Liver (tissue), 9 donors: Measurements from ENCODE around the gene TBC1D10A. TPM values are rescaled to one million over a fixed set of nuclear protein-coding genes. Genes with fewer than 3 reads are reported as not detected.

Experiments
- DNase-seq: peaks from one replicate; pipeline ENCODE4 v3.0.0-alpha.2; 2017; ENCODE audit warnings: low spot score
- H3K27ac ChIP-seq, 2 donors: one replicate each; pipeline ENCODE4 v1.7.0; 2013; ENCODE audit warnings: inconsistent platforms in 2 of 2, low read length in 2 of 2, control low read depth in 1 of 2, low read depth in 1 of 2, mild to moderate bottlenecking in 1 of 2
- H3K27me3 ChIP-seq, 4 donors: one replicate each; pipeline versions ENCODE4 v1.6.1 to v1.7.0; 2013; ENCODE audit warnings: low read length in 3 of 4, inconsistent platforms in 1 of 4, mild to moderate bottlenecking in 1 of 4, moderate library complexity in 1 of 4; ENCODE audit not compliant: control insufficient read depth in 4 of 4, insufficient read depth in 4 of 4
- H3K36me3 ChIP-seq, 4 donors: one replicate each; pipeline versions ENCODE4 v1.6.1 to v1.7.0; 2013; ENCODE audit warnings: low read length in 3 of 4, mild to moderate bottlenecking in 3 of 4, low read depth in 1 of 4, moderate library complexity in 1 of 4; ENCODE audit not compliant: control insufficient read depth in 4 of 4, insufficient read depth in 3 of 4
- H3K4me1 ChIP-seq, 4 donors: one replicate each; pipeline versions ENCODE4 v1.6.1 to v1.7.0; 2013; ENCODE audit warnings: low read length in 3 of 4, mild to moderate bottlenecking in 3 of 4, moderate library complexity in 1 of 4; ENCODE audit not compliant: control insufficient read depth in 4 of 4, insufficient read depth in 4 of 4
- H3K4me3 ChIP-seq, 3 donors: one replicate each; pipeline versions ENCODE4 v1.6.1 to v1.7.0; 2013; ENCODE audit warnings: low read length in 3 of 3, control low read depth in 1 of 3, low read depth in 1 of 3, mild to moderate bottlenecking in 1 of 3
- H3K9ac ChIP-seq, 2 donors: one replicate each; pipeline ENCODE4 v1.7.0; 2013; ENCODE audit warnings: low read length in 2 of 2, mild to moderate bottlenecking in 2 of 2, moderate library complexity in 2 of 2, control low read depth in 1 of 2, low read depth in 1 of 2
- H3K9me3 ChIP-seq, 4 donors: one replicate each; pipeline versions ENCODE4 v1.6.1 to v1.7.0; 2013; ENCODE audit warnings: low read length in 3 of 4; ENCODE audit not compliant: control insufficient read depth in 4 of 4
- CTCF ChIP-seq: fragments of 150-350 bp; IDR thresholded peaks from 2 replicates; pipeline ENCODE4 v1.5.1; 2017; ENCODE audit warnings: improper control_type of control experiment, low read depth, low read length; ENCODE audit not compliant: missing input control
- FOXA1 ChIP-seq: IDR thresholded peaks from 2 replicates; pipeline ENCODE4 v1.6.1; 2016; ENCODE audit warnings: antibody characterized with exemption
- FOXA2 ChIP-seq: IDR thresholded peaks from 2 replicates; pipeline ENCODE4 v1.6.1; 2016; ENCODE audit warnings: antibody characterized with exemption
- HNF4A ChIP-seq, 2 donors: conservative IDR thresholded peaks; 2 replicates each; pipeline ENCODE4 v1.6.1; 2016; ENCODE audit warnings: antibody characterized with exemption in 2 of 2, mild to moderate bottlenecking in 2 of 2
- HNF4G ChIP-seq: IDR thresholded peaks from 2 replicates; pipeline ENCODE4 v1.6.1; 2016; ENCODE audit warnings: antibody characterized with exemption
- NR2F2 ChIP-seq: IDR thresholded peaks from 2 replicates; pipeline ENCODE4 v1.6.1; 2016; ENCODE audit warnings: antibody characterized with exemption
- RAD21 ChIP-seq, 2 donors: IDR thresholded peaks; 2 replicates each; pipeline ENCODE4 v1.6.1; 2016; ENCODE audit warnings: antibody characterized with exemption in 2 of 2, mild to moderate bottlenecking in 2 of 2
- RXRA ChIP-seq, 2 donors: IDR thresholded peaks; 2 replicates each; pipeline ENCODE4 v1.6.1; 2017 to 2018; ENCODE audit warnings: antibody characterized with exemption in 2 of 2, mild to moderate bottlenecking in 1 of 2
- SP1 ChIP-seq: IDR thresholded peaks from 2 replicates; pipeline ENCODE4 v1.6.1; 2018; ENCODE audit warnings: antibody characterized with exemption, mild to moderate bottlenecking
- TAF1 ChIP-seq: conservative IDR thresholded peaks from 2 replicates; pipeline ENCODE4 v1.6.1; 2016; ENCODE audit warnings: antibody characterized with exemption, mild to moderate bottlenecking
- YY1 ChIP-seq: IDR thresholded peaks from 2 replicates; pipeline ENCODE4 v1.6.1; 2016; ENCODE audit warnings: antibody characterized with exemption, mild to moderate bottlenecking
- ZBTB33 ChIP-seq: IDR thresholded peaks from 2 replicates; pipeline ENCODE4 v1.6.1; 2016; ENCODE audit warnings: antibody characterized with exemption
- WGBS: extraction: QIAGEN DNeasy Blood & Tissue Kit; methylation state at CpG from one replicate; pipeline ENCODE4 v1.1.7; 2013; 5-methylcytosine and 5-hydroxymethylcytosine counted together
- polyA plus RNA-seq, 2 donors: library from polyadenylated mRNA; stranded (reverse) in 1 of 2; unstranded in 1 of 2; fragments of 200-250 nt in 1 of 2; fragments of >200 nt in 1 of 2; fragmentation: Nextera tagmentation in 1 of 2; extraction: Ambion mirVana in 1 of 2; gene quantifications; one replicate each; pipeline versions ENCODE4 v1.2.1 to v1.2.3, GENCODE V29; 2013 to 2015
- total RNA-seq, 2 donors: library from RNA; depleted of rRNA; stranded (reverse); fragments of >200 nt; gene quantifications; one replicate each; pipeline ENCODE4 v1.2.3, GENCODE V29; 2014
- donor health status: healthy.
- donor health status: healthy.
- donor health status: healthy.
- donor health status: healthy.
- donor health status: healthy.

TBC1D10A gene
- total and polyA plus RNA-seq, 4 donors: 3.6 to 9.2 (median 8.2) TPM

- no peaks in the 10 kb centered on the region for H3K36me3 ChIP-seq
- no peak for TF ChIP-seq FOXA1
- H3K4me3 ChIP-seq: peak overlapping the region in 2 of 3 donors; percentile 80 to 91
- H3K27ac ChIP-seq: peak overlapping the region; percentile 3 to 28
- no peak overlapping the region for H3K9ac ChIP-seq
- no peak for DNase-seq
- no peaks in the 10 kb centered on the region for H3K27me3 ChIP-seq
- 67% methylated on average over 5 of the region's 5 CpGs for WGBS
- no peaks in the 10 kb centered on the region for H3K9me3 ChIP-seq
- peaks cover 4 to 46% (median 33%) of the 10 kb centered on the region in 4 donors for H3K4me1 ChIP-seq
Observed at GRCh38 chr22:30325065-30325720, 1.5 kb downstream of the TBC1D10A start.

- peaks cover 0 to under 1% (median 0%) of the 10 kb centered on the region in 4 donors for H3K36me3 ChIP-seq
- WGBS: 52% methylated on average over 8 of the region's 8 CpGs
- no peak overlapping the region for H3K9ac ChIP-seq
- no peaks in the 10 kb centered on the region for H3K27me3 ChIP-seq
- TF ChIP-seq HNF4A (conservative IDR thresholded peaks at IDR 0.05) (peak; percentile 78 to 82), TAF1 (no peak), SP1 (peak; percentile 20), YY1 (peak; percentile 56), RXRA (IDR thresholded peaks at IDR 0.05) (peak in 1 of 2 donors; percentile 45), NR2F2 (no peak), HNF4G (no peak)
- H3K27ac ChIP-seq: peak overlapping the region in 1 of 2 donors; percentile 25
- no peaks in the 10 kb centered on the region for H3K9me3 ChIP-seq
- peaks cover 7 to 54% (median 39%) of the 10 kb centered on the region in 4 donors for H3K4me1 ChIP-seq
- DNase-seq: no peak
- H3K4me3 ChIP-seq: peak overlapping the region in 1 of 3 donors; percentile 6
Observed at GRCh38 chr22:30324014-30324730, 2.6 kb downstream of the TBC1D10A start.

GRCh38 chr22:30323246-30323645 lies 3.5 kb downstream of the TBC1D10A start:
- no peak overlapping the region for H3K27ac ChIP-seq
- H3K27me3 ChIP-seq: no peaks in the 10 kb centered on the region
- no peaks in the 10 kb centered on the region for H3K9me3 ChIP-seq
- DNase-seq: no peak
- H3K4me1 ChIP-seq: peaks cover 9 to 62% (median 45%) of the 10 kb centered on the region in 4 donors
- TF ChIP-seq RXRA (IDR thresholded peaks at IDR 0.05): no peak
- no peak for TF ChIP-seq FOXA1
- TF ChIP-seq RAD21 (IDR thresholded peaks at IDR 0.05): no peak
- no peak for TF ChIP-seq CTCF
- no peak for TF ChIP-seq YY1
- no peak for TF ChIP-seq ZBTB33
- no peak for TF ChIP-seq SP1
- TF ChIP-seq NR2F2: no peak
- TF ChIP-seq FOXA2: no peak
- no peak for TF ChIP-seq HNF4G
- no peak overlapping the region for H3K9ac ChIP-seq
- peaks cover 0 to 2% (median 0%) of the 10 kb centered on the region in 4 donors for H3K36me3 ChIP-seq
- WGBS: 96% methylated on average over 3 of the region's 3 CpGs
- H3K4me3 ChIP-seq: no peak overlapping the region
